HEK293T (cell line): ENCODE data around the gene PKNOX2.

ENCODE experiments used
- CTCF ChIA-PET: fragments of 350-600 bp; formaldehyde crosslinking; extraction: SDS; loops from one replicate; lab custom pipeline; 2021; ENCODE audit warnings: antibody characterized with exemption, inconsistent platforms; lab: Yijun Ruan, JAX
- POLR2A ChIA-PET: fragments of 350-600 bp; formaldehyde crosslinking; extraction: SDS; loops from one replicate; lab custom pipeline; 2020; ENCODE audit warnings: antibody characterized with exemption, inconsistent platforms; lab: Yijun Ruan, JAX
- DNase-seq: peaks from one replicate; pipeline ENCODE4 v3.0.0; 2012; ENCODE audit warnings: mixed read lengths; ENCODE audit errors: extremely low spot score
- ARNT ChIP-seq: fragments of 450-650 bp; IDR thresholded peaks from 2 replicates; pipeline ENCODE4 v1.6.1; 2017; ENCODE audit warnings: mild to moderate bottlenecking
- BHLHE40 ChIP-seq: fragments of 450-650 bp; IDR thresholded peaks from 2 replicates; pipeline ENCODE4 v1.6.1; 2016; ENCODE audit warnings: mild to moderate bottlenecking, moderate library complexity, borderline replicate concordance
- CTBP1 ChIP-seq: fragments of 450-650 bp; IDR thresholded peaks from 2 replicates; pipeline ENCODE4 v1.6.1; 2016; ENCODE audit warnings: borderline replicate concordance
- ELF4 ChIP-seq: fragments of 450-650 bp; IDR thresholded peaks from 2 replicates; pipeline ENCODE4 v1.6.1; 2017; ENCODE audit warnings: antibody characterized with exemption
- FOXA1 ChIP-seq: fragments of 450-650 bp; IDR thresholded peaks from 2 replicates; pipeline ENCODE4 v1.6.1; 2016; ENCODE audit warnings: mild to moderate bottlenecking
- FOXK2 ChIP-seq: fragments of 450-650 bp; IDR thresholded peaks from 2 replicates; pipeline ENCODE4 v1.6.1; 2016; ENCODE audit warnings: mild to moderate bottlenecking
- FOXM1 ChIP-seq: fragments of 450-650 bp; IDR thresholded peaks from 2 replicates; pipeline ENCODE4 v1.6.1; 2017; ENCODE audit warnings: mild to moderate bottlenecking, borderline replicate concordance
- HDGF ChIP-seq: fragments of 450-650 bp; IDR thresholded peaks from 2 replicates; pipeline ENCODE4 v1.6.1; 2017; ENCODE audit warnings: antibody characterized with exemption, borderline replicate concordance
- L3MBTL2 ChIP-seq: fragments of 450-650 bp; conservative IDR thresholded peaks from 2 replicates; pipeline ENCODE4 v1.6.1; 2016; ENCODE audit warnings: mild to moderate bottlenecking
- LEF1 ChIP-seq: fragments of 450-650 bp; IDR thresholded peaks from 2 replicates; pipeline ENCODE4 v1.6.1; 2017; ENCODE audit warnings: mild to moderate bottlenecking, borderline replicate concordance
- NFRKB ChIP-seq: fragments of 450-650 bp; IDR thresholded peaks from 2 replicates; pipeline ENCODE4 v1.6.1; 2016; ENCODE audit warnings: mild to moderate bottlenecking, moderate library complexity
- PKNOX1 ChIP-seq: fragments of 450-650 bp; IDR thresholded peaks from 2 replicates; pipeline ENCODE4 v1.6.1; 2016
- SP1 ChIP-seq: fragments of 450-650 bp; IDR thresholded peaks from 2 replicates; pipeline ENCODE4 v1.6.1; 2017
- SUZ12 ChIP-seq: fragments of 450-650 bp; IDR thresholded peaks from 2 replicates; pipeline ENCODE4 v1.6.1; 2016; ENCODE audit warnings: mild to moderate bottlenecking
- TARDBP ChIP-seq: fragments of 450-650 bp; IDR thresholded peaks from 2 replicates; pipeline ENCODE4 v1.6.1; 2016
- ZNF384 ChIP-seq: fragments of 450-650 bp; IDR thresholded peaks from 2 replicates; pipeline ENCODE4 v1.6.1; 2016

Gene PKNOX2

GRCh38 chr11:125337836-125338834 is 173.6 kb downstream of the PKNOX2 start:
- TF ChIP-seq L3MBTL2 (no peak), NFRKB (no peak), LEF1 (no peak), FOXK2 (no peak), PKNOX1 (no peak), FOXA1 (no peak), ARNT (no peak), HDGF (no peak), SP1 (no peak), ZNF384 (no peak), BHLHE40 (no peak), SUZ12 (no peak), FOXM1 (no peak), CTBP1 (no peak), ELF4 (no peak)
- no peak for DNase-seq
- ChIA-PET POLR2A (no interaction called here), CTCF (interaction anchor here (0.6 kb wide), 1 partner anchor 60 kb away, joined by 4 read pairs; no protein-coding TSS in a partner anchor)

DNA sequence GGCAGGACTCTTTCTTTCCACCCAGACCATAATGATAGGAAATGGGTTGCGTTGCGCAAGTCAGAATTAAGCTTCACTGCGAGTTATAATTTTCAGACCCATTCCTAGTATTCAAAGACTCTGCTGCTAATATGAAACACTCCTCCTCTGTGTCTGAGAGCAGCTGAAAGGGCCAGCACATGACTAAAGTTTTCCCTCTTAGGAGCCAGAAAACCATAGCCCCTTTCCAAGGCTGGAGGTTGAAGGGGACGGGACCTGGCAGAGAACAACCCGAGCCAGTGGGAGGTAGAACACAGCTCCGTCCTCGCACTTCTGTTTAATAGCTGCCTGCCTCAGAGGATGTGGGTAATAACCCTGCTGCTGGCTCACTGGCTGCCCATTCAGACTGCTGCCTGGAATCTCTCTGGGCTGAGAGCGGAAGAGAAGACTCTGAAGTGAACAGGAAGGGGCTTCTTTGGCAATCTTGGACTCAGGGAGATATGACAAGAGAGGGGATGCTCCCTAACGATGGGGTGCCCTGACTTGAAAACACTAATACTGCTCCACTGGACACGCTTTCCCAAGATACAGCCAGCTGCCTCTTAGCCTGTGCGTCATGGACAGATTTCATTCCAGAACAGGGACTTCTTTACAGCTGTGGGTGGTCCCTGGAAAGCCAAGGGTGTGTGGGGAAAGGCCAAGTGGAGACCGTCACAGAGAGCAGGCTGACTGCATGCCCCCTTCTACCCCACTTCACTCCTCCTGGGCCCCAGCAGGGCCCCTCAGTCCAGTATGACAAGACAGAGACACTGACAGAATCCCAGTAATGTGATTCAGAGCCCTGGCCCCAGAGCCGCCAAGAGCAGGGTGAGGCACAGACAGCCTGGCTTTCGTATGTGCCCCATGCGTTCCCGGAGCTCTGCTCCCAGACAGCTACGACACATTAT is 174.6 kb downstream of the PKNOX2 start:
- ChIA-PET POLR2A (no interaction called here), CTCF (no interaction called here)
- TF ChIP-seq PKNOX1 = no peak
- no peak for DNase-seq

- POLR2A ChIA-PET = no interaction called here
- CTCF ChIA-PET = interaction anchor here (1.5 kb wide), 1 partner anchor 16 kb away, joined by 3 read pairs; no protein-coding TSS in a partner anchor
- TF ChIP-seq FOXA1 = no peak
- no peak for TF ChIP-seq BHLHE40
- no peak for TF ChIP-seq HDGF
- TF ChIP-seq FOXK2 = no peak
- TF ChIP-seq SP1 = no peak
- TF ChIP-seq ELF4 = no peak
- TF ChIP-seq FOXM1 = no peak
- DNase-seq = no peak
Observed at GRCh38 chr11:125341676-125342075, 177.1 kb downstream of the PKNOX2 start.

DNA sequence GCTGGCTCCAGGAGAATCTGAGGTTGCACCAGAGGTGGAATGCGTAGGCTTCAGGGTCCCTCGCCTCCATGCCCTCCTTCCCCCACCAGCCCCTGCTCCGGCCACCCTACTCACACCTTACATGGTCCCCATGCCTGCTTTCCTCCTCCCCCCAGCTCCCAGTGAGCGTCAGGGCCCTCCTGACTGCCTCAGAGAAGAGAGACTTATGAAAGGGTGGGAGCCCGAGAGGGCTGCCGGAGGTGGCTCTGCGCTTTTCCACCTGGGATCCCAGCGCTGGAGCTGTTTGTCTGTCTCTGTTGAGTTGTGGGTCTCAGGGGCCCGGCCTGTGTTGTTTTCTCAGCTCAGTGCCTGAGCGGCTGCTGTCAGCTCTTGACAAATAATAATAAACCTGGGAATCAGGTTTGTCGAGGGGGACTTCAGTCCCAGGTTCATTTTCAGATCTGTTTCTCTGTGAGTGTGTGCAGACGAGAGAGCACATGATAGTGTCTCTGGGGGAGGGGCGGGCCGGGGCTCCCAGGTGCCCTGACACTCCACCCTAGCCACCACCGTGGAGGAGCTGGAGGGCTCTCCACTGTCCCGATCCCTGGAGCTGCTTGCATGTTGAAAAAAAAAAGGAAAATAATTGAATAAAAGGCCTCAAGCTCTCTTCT is 177.9 kb downstream of the PKNOX2 start:
- no peak for DNase-seq
- ChIA-PET CTCF (interaction anchor here (1.5 kb wide), 1 partner anchor 17 kb away, joined by 3 read pairs; no protein-coding TSS in a partner anchor), POLR2A (interaction anchor here (0.8 kb wide), 1 partner anchor 174 kb away, joined by 3 read pairs; no protein-coding TSS in a partner anchor)
- TF ChIP-seq TARDBP (no peak), FOXM1 (no peak), PKNOX1 (no peak), L3MBTL2 (no peak), SP1 (no peak), ELF4 (no peak), BHLHE40 (no peak), FOXK2 (no peak), SUZ12 (no peak), CTBP1 (no peak), FOXA1 (no peak), HDGF (no peak), NFRKB (no peak), LEF1 (no peak), ARNT (no peak), ZNF384 (no peak)

DNA sequence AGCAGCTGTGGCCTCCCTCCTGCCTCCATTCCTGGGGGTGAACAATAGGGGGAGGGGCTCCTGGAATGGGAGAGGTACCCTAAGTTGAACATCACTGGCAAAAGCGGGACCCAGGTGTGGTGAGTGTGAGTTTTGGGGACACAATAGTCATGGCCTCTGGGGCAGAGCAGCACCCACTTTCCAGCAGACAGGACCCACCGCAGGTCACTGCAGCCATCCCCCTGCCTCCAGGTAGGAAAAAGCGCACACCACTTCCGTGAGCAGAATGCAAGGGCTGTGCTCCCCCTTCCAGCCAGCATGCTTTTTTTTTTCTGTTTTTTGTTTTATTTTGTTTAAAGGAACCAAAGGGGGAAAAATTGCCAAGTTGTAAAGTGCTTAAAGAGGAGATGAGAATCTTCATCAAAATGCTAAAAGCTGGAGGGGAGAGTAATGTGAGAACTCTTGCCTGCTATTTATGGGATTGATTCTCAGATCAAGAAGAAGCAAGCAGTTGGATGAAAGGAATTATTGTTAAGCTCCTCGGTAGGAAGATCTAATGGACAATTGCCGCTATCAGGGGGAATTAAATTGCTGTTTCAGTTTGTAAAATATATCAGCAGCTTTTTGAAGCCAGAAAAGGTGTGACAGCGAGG is 178.7 kb downstream of the PKNOX2 start:
- TF ChIP-seq SUZ12 (no peak), ZNF384 (no peak), ARNT (no peak), BHLHE40 (no peak), FOXA1 (no peak), PKNOX1 (no peak), FOXK2 (no peak), LEF1 (no peak), SP1 (no peak), FOXM1 (no peak), L3MBTL2 (no peak), ELF4 (no peak), TARDBP (no peak), HDGF (no peak)
- no peak for DNase-seq
- CTCF ChIA-PET = interaction anchor here (1.4 kb wide), 1 partner anchor 62 kb away, joined by 4 read pairs; no protein-coding TSS in a partner anchor
- POLR2A ChIA-PET = no interaction called here
